HG03575 (cell line): ENCODE data around the gene STAB1.
A peak's percentile ranks its signal among the peaks of the same experiment; 100 is the strongest.

Experiments used
- ATAC-seq: cut with Tn5 transposase; IDR thresholded peaks from one replicate; pipeline ENCODE4 v1.9.1; 2021; ENCODE audit not compliant: unreplicated experiment, insufficient number of reproducible peaks, low FRiP score; ENCODE audit errors: extremely low read depth

Gene STAB1

GRCh38 chr3:52527732-52528585 lies 32.8 kb downstream of the STAB1 start:
- no peak for ATAC-seq

GRCh38 chr3:52528586-52529375 lies 33.6 kb downstream of the STAB1 start:
- no peak for ATAC-seq

GRCh38 chr3:52529376-52530333 lies 34.5 kb downstream of the STAB1 start:
- no peak for ATAC-seq

GRCh38 chr3:52530918-52531826 lies 36.0 kb downstream of the STAB1 start:
- ATAC-seq, result no peak

GRCh38 chr3:52531860-52532516 lies 36.9 kb downstream of the STAB1 start:
- no peak for ATAC-seq

- ATAC-seq, result no peak
These were observed 37.3 kb downstream of the STAB1 start for GRCh38 chr3:52532517-52532837.

- no peak for ATAC-seq
These were observed 37.9 kb downstream of the STAB1 start for GRCh38 chr3:52532838-52533622.

GRCh38 chr3:52533623-52534280 lies 38.6 kb downstream of the STAB1 start, which contains the start of gene NT5DC2:
NT5DC2 (minus strand) TSS chr3:52533857; CDS start chr3:52533737, 120 bp downstream.
- ATAC-seq, result no peak

GRCh38 chr3:52534281-52535183 lies 39.4 kb downstream of the STAB1 start:
- ATAC-seq, result no peak

GRCh38 chr3:52535411-52536111 lies 40.4 kb downstream of the STAB1 start:
- no peak for ATAC-seq

- ATAC-seq, result no peak
These were observed 40.9 kb downstream of the STAB1 start for GRCh38 chr3:52536112-52536368.

GRCh38 chr3:52536369-52537164 lies 41.4 kb downstream of the STAB1 start, which contains the start of gene UQCC5:
UQCC5 (plus strand) TSS chr3:52536605; CDS start chr3:52536756, 151 bp downstream.
- ATAC-seq, result peak; percentile 82

GRCh38 chr3:52537165-52537620 lies 42.1 kb downstream of the STAB1 start:
- no peak for ATAC-seq

GRCh38 chr3:52537726-52538421 lies 42.7 kb downstream of the STAB1 start:
- no peak for ATAC-seq
